ENCODE data around the gene VASP. TPM values are rescaled to one million over a fixed set of nuclear protein-coding genes. Genes with fewer than 3 reads are reported as not detected.

VASP gene
- total RNA-seq, 1 donor from 2014 or later, result 103 TPM

DNA sequence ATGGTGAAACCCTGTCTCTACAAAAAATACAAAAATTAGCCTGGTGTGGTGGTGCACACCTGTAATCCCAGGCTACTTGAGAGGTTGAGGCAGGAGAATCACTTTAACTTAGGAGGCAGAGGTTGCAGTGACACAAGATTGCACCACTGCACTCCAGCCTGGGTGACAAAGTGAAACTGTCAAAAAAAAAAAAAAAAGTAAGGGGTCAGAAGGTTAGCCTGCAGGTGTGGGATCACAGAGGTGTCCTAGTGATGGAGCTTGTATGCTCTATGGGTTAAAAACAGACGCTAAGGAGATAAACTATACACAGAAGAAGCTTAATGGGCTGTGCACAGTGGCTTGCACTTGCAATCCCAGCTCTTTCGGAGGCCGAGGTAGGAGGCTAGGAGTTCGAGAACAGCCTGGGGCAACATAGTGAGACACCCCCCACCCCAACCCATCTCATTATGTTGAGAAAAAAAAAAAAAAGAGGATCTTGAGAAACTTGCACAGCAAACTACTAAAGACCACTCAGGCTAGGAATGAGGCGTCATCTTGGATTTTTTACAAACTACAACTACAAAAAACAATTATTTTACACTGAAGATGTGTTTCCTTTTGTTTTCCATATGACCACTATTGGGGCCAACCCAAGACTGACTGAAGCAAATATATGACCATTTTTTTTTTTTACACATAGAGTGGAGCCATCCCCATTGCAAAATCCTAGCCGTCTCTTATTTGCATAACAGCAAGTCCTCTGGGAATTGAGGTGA is 31.6 kb upstream of the VASP start:
- Histone ChIP-seq H3K27ac (no peak overlapping the region), H3K4me1 (peaks cover 8% of the 10 kb centered on the region), H3K27me3 (no peaks in the 10 kb centered on the region), H3K36me3 (no peaks in the 10 kb centered on the region), H3K9me3 (no peaks in the 10 kb centered on the region), H3K4me3 (no peak overlapping the region)
- TF ChIP-seq POLR2A (IDR thresholded peaks at IDR 0.05) (no peak), POLR2AphosphoS5 (IDR thresholded peaks at IDR 0.05; ENCODE audit: insufficient read depth in 1 of 2, low read depth in 1 of 2) (no peak)
- TF ChIP-seq, protein P1, sequence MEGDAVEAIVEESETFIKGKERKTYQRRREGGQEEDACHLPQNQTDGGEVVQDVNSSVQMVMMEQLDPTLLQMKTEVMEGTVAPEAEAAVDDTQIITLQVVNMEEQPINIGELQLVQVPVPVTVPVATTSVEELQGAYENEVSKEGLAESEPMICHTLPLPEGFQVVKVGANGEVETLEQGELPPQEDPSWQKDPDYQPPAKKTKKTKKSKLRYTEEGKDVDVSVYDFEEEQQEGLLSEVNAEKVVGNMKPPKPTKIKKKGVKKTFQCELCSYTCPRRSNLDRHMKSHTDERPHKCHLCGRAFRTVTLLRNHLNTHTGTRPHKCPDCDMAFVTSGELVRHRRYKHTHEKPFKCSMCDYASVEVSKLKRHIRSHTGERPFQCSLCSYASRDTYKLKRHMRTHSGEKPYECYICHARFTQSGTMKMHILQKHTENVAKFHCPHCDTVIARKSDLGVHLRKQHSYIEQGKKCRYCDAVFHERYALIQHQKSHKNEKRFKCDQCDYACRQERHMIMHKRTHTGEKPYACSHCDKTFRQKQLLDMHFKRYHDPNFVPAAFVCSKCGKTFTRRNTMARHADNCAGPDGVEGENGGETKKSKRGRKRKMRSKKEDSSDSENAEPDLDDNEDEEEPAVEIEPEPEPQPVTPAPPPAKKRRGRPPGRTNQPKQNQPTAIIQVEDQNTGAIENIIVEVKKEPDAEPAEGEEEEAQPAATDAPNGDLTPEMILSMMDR (IDR thresholded peaks at IDR 0.05), result no peak
- intact Hi-C loops (cut with DNase I), result no loop called here
- no peak for DNase-seq (ENCODE audit: extremely low spot score in 2 of 2)

DNA sequence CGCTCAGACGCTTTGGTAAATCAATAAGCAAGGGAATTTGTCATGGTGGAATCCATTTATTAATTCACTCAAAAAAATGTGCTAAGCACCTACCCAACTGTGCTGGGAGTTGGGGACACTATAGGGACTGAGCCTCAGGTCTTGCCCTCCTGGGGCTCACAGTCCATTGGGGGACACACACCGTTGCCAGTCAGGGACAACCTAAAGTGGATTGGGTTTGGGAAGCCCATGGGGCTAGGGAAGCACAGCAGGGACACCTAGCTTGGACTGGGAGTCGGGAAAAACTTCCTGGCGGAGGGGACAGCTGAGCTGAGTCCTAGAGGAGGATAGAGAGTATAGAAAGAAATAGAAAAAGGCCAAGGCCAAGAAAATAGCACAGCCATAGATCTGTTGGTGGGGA is 31.0 kb upstream of the VASP start:
- H3K4me1 ChIP-seq, result peaks cover 8% of the 10 kb centered on the region
- no peak for TF ChIP-seq POLR2AphosphoS5 (IDR thresholded peaks at IDR 0.05; ENCODE audit: insufficient read depth in 1 of 2, low read depth in 1 of 2)
- no peak for TF ChIP-seq POLR2A (IDR thresholded peaks at IDR 0.05)
- TF ChIP-seq, protein P1 (IDR thresholded peaks at IDR 0.05), result no peak
- no peaks in the 10 kb centered on the region for H3K36me3 ChIP-seq
- no peak overlapping the region for H3K27ac ChIP-seq
- no peak overlapping the region for H3K4me3 ChIP-seq
- intact Hi-C loops (cut with DNase I), result no loop called here
- no peaks in the 10 kb centered on the region for H3K27me3 ChIP-seq
- no peaks in the 10 kb centered on the region for H3K9me3 ChIP-seq
- DNase-seq (ENCODE audit: extremely low spot score in 2 of 2), result no peak

DNA sequence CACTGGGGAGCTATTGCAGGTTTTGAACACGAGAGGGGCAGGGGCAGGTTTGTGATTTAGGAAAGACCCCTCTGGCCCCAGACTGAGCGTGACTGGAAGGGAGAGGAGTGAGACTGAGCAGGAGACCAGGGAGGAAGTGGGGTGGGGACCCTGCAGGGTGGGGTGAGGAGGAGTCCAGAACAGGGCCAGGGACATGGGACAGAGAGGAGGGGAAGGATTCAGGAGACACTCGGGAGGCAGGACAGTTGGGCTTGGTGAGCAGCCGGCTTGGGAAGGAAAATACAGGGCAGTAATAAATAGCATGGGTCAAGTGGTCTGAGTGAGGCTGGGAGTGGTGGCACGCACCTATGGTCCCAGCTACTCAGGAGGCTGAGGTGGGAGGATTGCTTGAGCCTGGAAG is 30.1 kb upstream of the VASP start:
- Histone ChIP-seq H3K27me3 (no peaks in the 10 kb centered on the region), H3K4me1 (peaks cover 8% of the 10 kb centered on the region), H3K9me3 (no peaks in the 10 kb centered on the region), H3K4me3 (no peak overlapping the region), H3K36me3 (no peaks in the 10 kb centered on the region), H3K27ac (no peak overlapping the region)
- no peak for DNase-seq (ENCODE audit: extremely low spot score in 2 of 2)
- TF ChIP-seq POLR2A (IDR thresholded peaks at IDR 0.05) (no peak), POLR2AphosphoS5 (IDR thresholded peaks at IDR 0.05; ENCODE audit: insufficient read depth in 1 of 2, low read depth in 1 of 2) (no peak)
- TF ChIP-seq, protein P1 (IDR thresholded peaks at IDR 0.05), result no peak
- intact Hi-C loops (cut with DNase I), result no loop called here

DNA sequence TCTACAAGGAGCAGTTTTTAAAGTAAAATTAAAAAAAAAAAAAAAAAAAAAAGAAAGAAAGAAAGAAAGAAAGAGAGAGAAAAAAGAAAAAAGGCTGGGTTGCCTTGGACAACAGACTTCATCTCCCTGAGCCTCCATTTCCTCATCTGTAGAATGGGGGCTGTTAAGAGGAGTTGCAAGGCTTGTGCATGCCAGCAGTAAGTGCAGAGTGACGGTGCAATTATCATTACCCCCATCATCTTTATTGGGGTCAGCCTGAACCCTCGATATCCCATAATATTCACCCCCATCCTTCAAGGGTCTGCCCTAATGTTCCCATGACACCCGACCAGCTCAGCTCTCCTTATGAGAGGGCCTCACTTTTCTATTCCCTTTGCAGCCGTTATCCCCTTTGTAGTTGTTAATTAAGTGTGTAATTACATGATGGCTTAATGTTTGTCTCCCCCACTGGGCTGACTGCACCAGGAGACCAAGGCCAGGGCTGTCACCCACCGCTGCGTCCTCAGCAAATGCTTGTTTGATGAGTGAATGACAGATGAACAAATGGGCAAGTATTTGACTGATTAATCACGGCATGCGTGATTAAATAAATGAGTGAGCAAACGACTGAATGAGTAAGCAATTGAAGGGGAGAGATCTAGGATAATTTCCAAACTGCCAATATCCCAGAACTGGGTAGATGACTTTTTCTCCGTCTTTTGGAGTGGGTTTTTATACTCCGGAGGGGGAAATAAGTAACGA is 29.4 kb upstream of the VASP start:
- H3K36me3 ChIP-seq, result no peaks in the 10 kb centered on the region
- H3K4me3 ChIP-seq, result peak overlapping the region; percentile 45 to 46
- peaks cover 8% of the 10 kb centered on the region for H3K4me1 ChIP-seq
- TF ChIP-seq POLR2A (IDR thresholded peaks at IDR 0.05) (no peak), POLR2AphosphoS5 (IDR thresholded peaks at IDR 0.05; ENCODE audit: insufficient read depth in 1 of 2, low read depth in 1 of 2) (no peak)
- TF ChIP-seq, protein P1 (IDR thresholded peaks at IDR 0.05), result no peak
- no peaks in the 10 kb centered on the region for H3K9me3 ChIP-seq
- H3K27me3 ChIP-seq, result no peaks in the 10 kb centered on the region
- peak overlapping the region; percentile 97 for H3K27ac ChIP-seq
- DNase-seq (ENCODE audit: extremely low spot score in 2 of 2), result no peak
- intact Hi-C loops (cut with DNase I), result loop anchor here (2.0 kb wide), 1 partner anchor 39 kb away; no protein-coding TSS in a partner anchor

All from vagina (tissue), 2 donors.